K562 (cell line): ENCODE data around the gene SLC19A2. TPM values are rescaled to one million over a fixed set of nuclear protein-coding genes. Genes with fewer than 3 reads are reported as not detected.

Experiments used
- ATAC-seq: fragments of 200-7000 bp; cut with Tn5 transposase; 3 replicates; pipeline ENCODE4 v1.9.1; 2020; ENCODE audit warnings: moderate library complexity
- BruUV-seq: library from RNA; stranded (reverse); fragments of 400-500 nt; replicated peaks from 2 replicates; lab custom pipeline; 2021; lab: Mats Ljungman, UMichigan
- CTCF ChIA-PET: fragments of 300-600 bp; formaldehyde crosslinking; extraction: SDS; loops from one replicate; lab custom pipeline; 2021; ENCODE audit warnings: low intra/inter-chr PET ratio; lab: Yijun Ruan, JAX
- POLR2A ChIA-PET: fragments of 300-600, 350-650 bp; sonication (Branson Sonifier 250); formaldehyde crosslinking; extraction: SDS; loops from one replicate; lab custom pipeline; 2021; ENCODE audit warnings: antibody characterized with exemption, inconsistent platforms; lab: Yijun Ruan, JAX
- DNase-seq, 4 experiments: peaks; one replicate each; pipeline versions ENCODE4 v3.0.0 to v3.0.0-alpha.2; 2011 to 2018; ENCODE audit warnings: low spot score in 3 of 4, mixed read lengths in 3 of 4; ENCODE audit errors: extremely low read depth in 1 of 4
- FAIRE-seq: peaks from 2 replicates; lab custom pipeline; 2011; peaks lifted over from hg19 to GRCh38; lab: Jason Lieb, UNC
- H2AFZ ChIP-seq: 2 replicates; pipeline ENCODE4 v1.6.0; 2011; ENCODE audit warnings: low read depth, low read length, control low read depth, inconsistent platforms
- H3K27ac ChIP-seq: fragments of 200-600 bp; 3 replicates; pipeline ENCODE4 v1.8.0; 2011; ENCODE audit warnings: low read depth, mild to moderate bottlenecking, control low read depth, inconsistent platforms, low read length, moderate library complexity, mixed read lengths; ENCODE audit errors: extremely low read depth
- H3K27me3 ChIP-seq, 2 experiments: fragments of 300-600 bp in 1 of 2; 2 replicates in 1 of 2; 3 replicates in 1 of 2; pipeline versions ENCODE4 v1.6.0 to v1.8.0; 2011; ENCODE audit warnings: inconsistent platforms in 2 of 2, low read length in 2 of 2, mild to moderate bottlenecking in 1 of 2, mixed read lengths in 1 of 2, moderate library complexity in 1 of 2; ENCODE audit not compliant: control insufficient read depth in 2 of 2, insufficient read depth in 2 of 2
- H3K36me3 ChIP-seq: fragments of 300-600 bp; 3 replicates; pipeline ENCODE4 v1.8.0; 2011; ENCODE audit warnings: mild to moderate bottlenecking, low read length, inconsistent platforms; ENCODE audit not compliant: control insufficient read depth, insufficient read depth
- H3K4me1 ChIP-seq, 2 experiments: fragments of 200-600 bp in 1 of 2; replicated peaks in 1 of 2; 2 replicates in 1 of 2; 3 replicates in 1 of 2; pipeline versions ENCODE4 v1.5.1 to v1.8.0; 2011; ENCODE audit warnings: inconsistent platforms in 2 of 2, low read length in 2 of 2, mild to moderate bottlenecking in 1 of 2, mixed read lengths in 1 of 2, moderate library complexity in 1 of 2; ENCODE audit not compliant: control insufficient read depth in 2 of 2, insufficient read depth in 2 of 2
- H3K4me2 ChIP-seq: 2 replicates; pipeline ENCODE4 v1.6.1; 2011; ENCODE audit warnings: low read length, control low read depth, inconsistent platforms, mixed read lengths; ENCODE audit not compliant: insufficient read depth
- H3K4me3 ChIP-seq: fragments of 200-600 bp; sonication (generic), shearing (Covaris generic); 2 replicates; pipeline ENCODE4 v1.5.1; 2016; ENCODE audit warnings: control low read depth, inconsistent platforms
- H3K79me2 ChIP-seq: fragments of 200-600 bp; 3 replicates; pipeline ENCODE4 v1.8.0; 2011; ENCODE audit warnings: low read length, inconsistent platforms; ENCODE audit not compliant: control insufficient read depth, insufficient read depth
- H3K9ac ChIP-seq, 2 experiments: 2 replicates each; pipeline versions ENCODE4 v1.6.0 to v1.6.1; 2011; ENCODE audit warnings: low read depth in 2 of 2, low read length in 2 of 2, control low read depth in 1 of 2, inconsistent platforms in 1 of 2, mild to moderate bottlenecking in 1 of 2, mixed read lengths in 1 of 2; ENCODE audit not compliant: insufficient read depth in 1 of 2
- H3K9me1 ChIP-seq: one replicate; pipeline ENCODE4 v1.6.0; 2011; ENCODE audit warnings: inconsistent platforms, mild to moderate bottlenecking, low read length, moderate library complexity; ENCODE audit not compliant: control insufficient read depth, insufficient read depth
- H3K9me3 ChIP-seq: replicated peaks from 2 replicates; pipeline ENCODE4 v1.5.1; 2011; ENCODE audit warnings: low read depth, low read length, inconsistent platforms; ENCODE audit not compliant: control insufficient read depth, insufficient read depth
- H4K20me1 ChIP-seq: replicated peaks from 2 replicates; pipeline ENCODE4 v1.6.1; 2011; ENCODE audit warnings: low read length, inconsistent platforms, mixed read lengths; ENCODE audit not compliant: control insufficient read depth, insufficient read depth
- CBX5 ChIP-seq: IDR thresholded peaks from 2 replicates; pipeline ENCODE4 v1.6.1; 2014; ENCODE audit warnings: low read depth, borderline replicate concordance
- CREM ChIP-seq: IDR thresholded peaks from 2 replicates; pipeline ENCODE4 v1.6.1; 2014; ENCODE audit warnings: antibody characterized with exemption, low read depth
- FOSL1 ChIP-seq: fragments of 200-800 bp; sonication (Bioruptor generic); conservative IDR thresholded peaks from 2 replicates; pipeline ENCODE4 v1.6.1; 2016; ENCODE audit warnings: missing genetic modification characterization, missing compliant biosample characterization
- KLF6 ChIP-seq: fragments of 250-450 bp; sonication (Bioruptor Pico); IDR thresholded peaks from 2 replicates; pipeline ENCODE4 v1.4.0; 2020; ENCODE audit warnings: mild to moderate bottlenecking, moderate library complexity, borderline replicate concordance
- LCOR ChIP-seq: sonication (generic); formaldehyde crosslinking; IDR thresholded peaks from 2 replicates; pipeline ENCODE4 v1.8.0; 2022; ENCODE audit warnings: mild to moderate bottlenecking, missing genetic modification reagents
- MAZ ChIP-seq, 2 experiments: fragments of 450-650 bp in 1 of 2; sonication (generic) in 1 of 2; formaldehyde crosslinking; IDR thresholded peaks in 1 of 2; conservative IDR thresholded peaks in 1 of 2; 2 replicates each; pipeline versions ENCODE4 v1.4.0 to v1.5.0; 2020; ENCODE audit warnings: mild to moderate bottlenecking in 1 of 2, missing genetic modification reagents in 1 of 2
- MECOM ChIP-seq: fragments of 250-450 bp; sonication (Bioruptor Pico); IDR thresholded peaks from 2 replicates; pipeline ENCODE4 v1.8.0; 2022; ENCODE audit warnings: inconsistent platforms
- MLLT1 ChIP-seq, 2 experiments: fragments of 450-650 bp; IDR thresholded peaks; 2 replicates each; pipeline ENCODE4 v1.6.1; 2016
- NR2C2 ChIP-seq, 2 experiments: fragments of 200-800 bp in 1 of 2; sonication (Bioruptor generic) in 1 of 2; sonication (generic) in 1 of 2; formaldehyde crosslinking in 1 of 2; IDR thresholded peaks; 2 replicates each; pipeline versions ENCODE4 v1.6.1 to v1.8.0; 2016 to 2022; ENCODE audit warnings: mild to moderate bottlenecking in 1 of 2, missing compliant biosample characterization in 1 of 2, missing genetic modification characterization in 1 of 2, missing genetic modification reagents in 1 of 2
- ZNF134 ChIP-seq: fragments of 250-450 bp; sonication (Bioruptor Pico); conservative IDR thresholded peaks from 2 replicates; pipeline ENCODE4 v1.4.0; 2020
- ZNF184 ChIP-seq: sonication (generic); formaldehyde crosslinking; IDR thresholded peaks from 2 replicates; pipeline ENCODE4 v1.5.0; 2020; ENCODE audit warnings: missing genetic modification reagents
- WGBS: fragments of 100-300 bp; shearing (Covaris generic); methylation state at CpG from one replicate; pipeline ENCODE4 v1.1.6; 2016; ENCODE audit warnings: low coverage, mixed read lengths; ENCODE audit not compliant: insufficient coverage; ENCODE audit errors: missing lambda C conversion rate; 5-methylcytosine and 5-hydroxymethylcytosine counted together
- in situ Hi-C: fragments of 300-500 bp; cut with MboI; formaldehyde crosslinking; loops from 4 replicates; pipeline ENCODE4 v1.15.0; 2018; ENCODE audit warnings: inconsistent platforms, mixed read lengths
- intact Hi-C: fragments of 100-400 bp; cut with micrococcal nuclease; formaldehyde crosslinking; loops from 2 replicates; pipeline ENCODE4 v1.14.2; 2022
- polyA plus RNA-seq, 8 experiments: library from polyadenylated mRNA; depleted of rRNA in 4 of 8; stranded (reverse) in 5 of 8; unstranded in 3 of 8; fragments of >200 nt; fragmentation: Nextera tagmentation in 2 of 8; fragmentation: Illumina TruSeq in 1 of 8; extraction: Ambion mirVana in 2 of 8; extraction: Trizol in 1 of 8; gene quantifications; 2 replicates each; pipeline versions ENCODE4 v1.2.1 to v1.2.3, GENCODE V29; 2011 to 2014; ENCODE audit warnings: inconsistent platforms in 1 of 8, missing spikeins in 1 of 8
- total RNA-seq, 7 experiments: library from RNA; depleted of rRNA in 6 of 7; stranded (reverse); fragments of >200 nt in 6 of 7; fragmentation: Illumina TruSeq in 2 of 7; extraction: Trizol in 2 of 7; gene quantifications; 2 replicates each; pipeline versions ENCODE4 v1.2.1 to v1.2.3, GENCODE V29; 2011 to 2021; ENCODE audit warnings: low replicate concordance in 1 of 7

The SLC19A2 gene
- total and polyA plus RNA-seq, 9 of the 15 experiments (the other 6 are each of a cell fraction or from before 2014, with no cell fraction given), result 7.4 to 42.8 (median 19.2) TPM

DNA sequence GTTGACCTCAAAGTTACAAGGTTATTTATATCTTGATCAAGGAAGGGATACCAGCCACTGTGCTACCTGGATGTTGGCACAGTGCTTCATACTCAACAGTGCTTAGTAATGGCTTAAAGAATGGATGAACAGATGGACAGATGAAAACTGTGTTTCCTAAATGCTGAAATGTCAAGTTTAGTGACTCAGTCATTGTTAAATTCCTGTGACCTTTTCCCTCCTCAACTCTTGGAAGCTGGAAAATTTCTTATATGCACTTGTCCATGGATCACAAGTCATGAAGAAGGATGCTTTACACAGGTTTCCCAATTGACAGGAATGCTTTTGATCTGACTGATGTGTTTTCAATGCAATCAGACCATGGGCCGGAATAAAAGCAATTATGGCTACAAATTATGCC, 39.6 kb upstream of the SLC19A2 start:
- no peak for FAIRE-seq
- WGBS, result 38% methylated on average over 1 of the region's 1 CpG
- Histone ChIP-seq H4K20me1 (no peaks in the 10 kb centered on the region), H3K4me1 (peaks cover 0 to 19% of the 10 kb centered on the region in 2 experiments; a peak in 3 of 5 replicates), H3K4me2 (no peak overlapping the region), H3K9ac (no peak overlapping the region), H3K4me3 (no peak overlapping the region), H3K79me2 (no peaks in the 10 kb centered on the region), H3K27ac (no peak overlapping the region), H2AFZ (no peak overlapping the region), H3K9me3 (no peaks in the 10 kb centered on the region), H3K9me1 (no peaks in the 10 kb centered on the region), H3K27me3 (no peaks in the 10 kb centered on the region; a peak in 1 of 5 replicates), H3K36me3 (no peaks in the 10 kb centered on the region)
- CTCF ChIA-PET, result no interaction called here
- in situ Hi-C loops, result no loop called here
- DNase-seq, result no peak
- POLR2A ChIA-PET, result no interaction called here
- no TSS peak for BruUV-seq
- intact Hi-C loops, result no loop called here
- ATAC-seq, result no peak
- no peak for TF ChIP-seq MAZ (CRISPR knock-in tag; conservative IDR thresholded peaks at IDR 0.05 in 1 of 2, IDR thresholded peaks at IDR 0.05 in 1 of 2)

GRCh38 chr1:169523904-169524303, 38.2 kb upstream of the SLC19A2 start:
- in situ Hi-C loops (no loop called here), intact Hi-C loops (no loop called here)
- Histone ChIP-seq H3K27me3 (no peaks in the 10 kb centered on the region; a peak in 1 of 5 replicates), H3K9ac (no peak overlapping the region), H3K9me3 (no peaks in the 10 kb centered on the region), H3K79me2 (no peaks in the 10 kb centered on the region), H3K4me1 (peaks cover 0 to 14% of the 10 kb centered on the region in 2 experiments; a peak in 3 of 5 replicates), H3K4me2 (no peak overlapping the region), H3K27ac (no peak overlapping the region), H3K9me1 (no peaks in the 10 kb centered on the region), H4K20me1 (no peaks in the 10 kb centered on the region), H3K36me3 (no peaks in the 10 kb centered on the region), H3K4me3 (no peak overlapping the region), H2AFZ (no peak overlapping the region)
- no TSS peak for BruUV-seq
- ATAC-seq, result no peak
- ChIA-PET CTCF (no interaction called here), POLR2A (interaction anchor here (0.6 to 0.7 kb wide), 2 partner anchors 48 to 499 kb away, joined by 3 to 4 read pairs; no protein-coding TSS in a partner anchor)
- no peak for FAIRE-seq
- no peak for DNase-seq
- TF ChIP-seq ZNF134 (CRISPR knock-in tag) (no peak), KLF6 (no peak), LCOR (CRISPR knock-in tag) (no peak), MECOM (no peak), CBX5 (no peak), MLLT1 (IDR thresholded peaks at IDR 0.05) (no peak), FOSL1 (tag) (no peak), ZNF184 (CRISPR knock-in tag) (no peak), NR2C2 (CRISPR knock-in tag; IDR thresholded peaks at IDR 0.05) (no peak), NR2C2 (tag; IDR thresholded peaks at IDR 0.05) (no peak), CREM (no peak)
